Measurements from ENCODE around the gene YWHAQ. TPM values are rescaled to one million over a fixed set of nuclear protein-coding genes. Genes with fewer than 3 reads are reported as not detected.

The YWHAQ gene
- 191 TPM for total RNA-seq
- long read RNA-seq, transcript YWHAQ-201 (6 exons, 2,208 nt) = major isoform, 224 of 319 reads
- long read RNA-seq, transcript YWHAQ-202 (5 exons, 2,216 nt) = minor isoform, 80 of 319 reads
- long read RNA-seq, partial matches to known transcripts = 6 of 319 reads
- long read RNA-seq, other reads (novel, unspliced or antisense) = 9 of 319 reads

GRCh38 chr2:9630736-9631552 lies at the start of gene YWHAQ:
Gene YWHAQ, minus strand, starts transcription at chr2:9630997. Its CDS starts 545 bp downstream, at chr2:9630452.
- intact Hi-C loops (cut with DNase I) = no loop called here
- Histone ChIP-seq H3K4me1 (peaks cover 35% of the 10 kb centered on the region), H3K9me3 (no peaks in the 10 kb centered on the region), H3K36me3 (peaks cover 11% of the 10 kb centered on the region), H3K27me3 (no peaks in the 10 kb centered on the region), H3K27ac (peak within 1 kb of the TSS; percentile 94), H3K4me3 (peak within 1 kb of the TSS; percentile 92)
- DNase-seq (peak; percentile 99), ATAC-seq (peak; percentile 98)
- TF ChIP-seq CTCF (IDR thresholded peaks at IDR 0.05) = no peak

GRCh38 chr2:9680082-9680481 lies 49.3 kb upstream of the YWHAQ start:
- no peak overlapping the region for H3K4me3 ChIP-seq
- no peaks in the 10 kb centered on the region for H3K27me3 ChIP-seq
- intact Hi-C loops (cut with DNase I) = no loop called here
- ATAC-seq (no peak), DNase-seq (no peak)
- TF ChIP-seq CTCF (IDR thresholded peaks at IDR 0.05) = no peak
- no peaks in the 10 kb centered on the region for H3K36me3 ChIP-seq
- H3K4me1 ChIP-seq = no peaks in the 10 kb centered on the region
- no peaks in the 10 kb centered on the region for H3K9me3 ChIP-seq
- no peak overlapping the region for H3K27ac ChIP-seq

GRCh38 chr2:9679218-9679617 lies 48.4 kb upstream of the YWHAQ start:
- H3K4me1 ChIP-seq = no peaks in the 10 kb centered on the region
- H3K27ac ChIP-seq = no peak overlapping the region
- ATAC-seq = no peak
- no peak overlapping the region for H3K4me3 ChIP-seq
- no peaks in the 10 kb centered on the region for H3K36me3 ChIP-seq
- H3K27me3 ChIP-seq = no peaks in the 10 kb centered on the region
- intact Hi-C loops (cut with DNase I) = no loop called here
- no peak for TF ChIP-seq CTCF (IDR thresholded peaks at IDR 0.05)
- H3K9me3 ChIP-seq = no peaks in the 10 kb centered on the region
- no peak for DNase-seq

- no peaks in the 10 kb centered on the region for H3K36me3 ChIP-seq
- no peak for ATAC-seq
Observed at GRCh38 chr2:9678544-9678943, 47.7 kb upstream of the YWHAQ start.

More at GRCh38 chr2:9678544-9678943, 47.7 kb upstream of the YWHAQ start:
- intact Hi-C loops (cut with DNase I) = no loop called here
- H3K27me3 ChIP-seq = no peaks in the 10 kb centered on the region
- H3K27ac ChIP-seq = no peak overlapping the region
- no peak overlapping the region for H3K4me3 ChIP-seq
- H3K4me1 ChIP-seq = no peaks in the 10 kb centered on the region
- H3K9me3 ChIP-seq = no peaks in the 10 kb centered on the region
- no peak for TF ChIP-seq CTCF (IDR thresholded peaks at IDR 0.05)
- DNase-seq = no peak

All from upper lobe of right lung (tissue), 1 donor.